IPS DF 6.9 (cell line): ENCODE results near the gene STAB1.

Source experiments
- DNase-seq: peaks from one replicate; pipeline ENCODE4 v3.0.0-alpha.2; 2013; ENCODE audit warnings: low read depth, low spot score
- H3K27ac ChIP-seq: one replicate; pipeline ENCODE4 v1.5.1; 2013; ENCODE audit warnings: low read length, control low read depth
- H3K27me3 ChIP-seq: 2 replicates; pipeline ENCODE4 v1.6.1; 2013; ENCODE audit warnings: mild to moderate bottlenecking, low read length; ENCODE audit not compliant: control insufficient read depth, insufficient read depth
- H3K36me3 ChIP-seq: 2 replicates; pipeline ENCODE4 v1.6.1; 2013; ENCODE audit warnings: low read length; ENCODE audit not compliant: control insufficient read depth, insufficient read depth
- H3K4me1 ChIP-seq: 2 replicates; pipeline ENCODE4 v1.6.1; 2013; ENCODE audit warnings: low read length; ENCODE audit not compliant: control insufficient read depth, insufficient read depth
- H3K4me3 ChIP-seq: 2 replicates; pipeline ENCODE4 v1.5.1; 2013; ENCODE audit warnings: mild to moderate bottlenecking, low read length
- H3K9me3 ChIP-seq: 2 replicates; pipeline ENCODE4 v1.6.1; 2013; ENCODE audit warnings: low read length, inconsistent platforms; ENCODE audit not compliant: control insufficient read depth, insufficient read depth
- WGBS: extraction: QIAGEN DNeasy Blood & Tissue Kit; methylation state at CpG from one replicate; pipeline ENCODE4 v1.1.7; 2013; ENCODE audit warnings: mixed read lengths, missing lambda C conversion rate; ENCODE audit not compliant: insufficient read length, insufficient coverage; 5-methylcytosine and 5-hydroxymethylcytosine counted together

The STAB1 gene

DNA sequence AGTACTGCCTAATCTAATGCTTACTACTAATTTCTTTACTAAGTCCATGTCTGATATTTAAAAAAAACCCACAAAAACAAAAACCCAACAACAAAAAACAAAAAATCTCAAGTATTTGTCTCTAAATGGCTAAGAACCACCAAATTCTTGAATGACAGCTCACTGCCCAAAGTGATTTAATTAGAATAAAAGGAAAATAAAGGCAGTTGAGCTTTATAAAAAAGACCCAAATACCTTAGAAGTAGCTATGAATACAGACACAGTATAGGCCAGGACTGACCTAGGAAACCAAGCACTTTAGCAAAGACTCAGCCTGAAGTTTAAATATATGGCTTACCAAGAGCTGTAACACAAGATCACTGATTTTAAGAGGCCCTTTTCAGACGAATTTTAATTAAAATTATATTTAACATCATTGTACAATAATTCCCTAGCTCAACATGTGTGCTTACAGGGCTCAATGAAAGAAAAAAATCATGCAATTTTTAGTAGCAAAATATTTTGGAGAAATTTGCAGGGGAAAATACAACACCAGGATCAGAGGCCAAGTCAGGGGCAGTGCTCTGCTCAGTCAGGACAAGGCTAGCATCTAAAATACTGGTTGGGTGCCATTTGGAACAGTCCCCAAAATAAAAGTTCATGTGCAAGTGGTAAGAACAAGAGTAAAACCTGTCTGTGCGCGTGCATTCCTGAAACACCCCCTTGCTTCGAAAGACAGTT, 66.0 kb downstream of the STAB1 start:
- H3K36me3 ChIP-seq, result peaks cover 3% of the 10 kb centered on the region; the same call in 1 of the 2 replicates
- H3K27ac ChIP-seq, result no peak overlapping the region
- no peak for DNase-seq
- no peaks in the 10 kb centered on the region for H3K27me3 ChIP-seq
- WGBS, result no CpG with 5 or more reads among the region's 4 CpGs
- no peaks in the 10 kb centered on the region for H3K4me1 ChIP-seq
- no peak overlapping the region for H3K4me3 ChIP-seq
- no peaks in the 10 kb centered on the region for H3K9me3 ChIP-seq

DNA sequence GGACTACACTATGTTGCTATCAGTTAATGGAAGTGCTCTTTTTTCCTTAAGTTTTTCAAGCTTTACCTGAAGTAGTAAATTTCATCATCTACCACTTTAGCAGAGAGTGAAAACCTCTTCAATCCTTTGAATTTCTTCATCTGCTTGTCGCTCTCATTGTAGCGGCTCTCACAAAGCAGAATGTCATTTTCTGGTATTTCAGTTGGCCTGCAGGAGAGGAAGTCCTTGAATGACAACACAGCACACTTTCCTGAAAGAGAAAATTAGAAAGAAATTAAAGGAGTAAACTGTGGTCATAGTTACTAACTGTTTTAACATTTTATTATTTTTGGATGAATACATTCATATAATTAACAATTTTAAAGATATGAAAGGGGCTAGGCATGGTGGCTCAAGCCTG, 68.8 kb downstream of the STAB1 start:
- Histone ChIP-seq H3K4me3 (no peak overlapping the region), H3K4me1 (no peaks in the 10 kb centered on the region), H3K9me3 (no peaks in the 10 kb centered on the region), H3K36me3 (peaks cover 3% of the 10 kb centered on the region; the same call in 1 of the 2 replicates), H3K27ac (no peak overlapping the region), H3K27me3 (no peaks in the 10 kb centered on the region)
- no peak for DNase-seq
- no CpG with 5 or more reads among the region's 2 CpGs for WGBS

DNA sequence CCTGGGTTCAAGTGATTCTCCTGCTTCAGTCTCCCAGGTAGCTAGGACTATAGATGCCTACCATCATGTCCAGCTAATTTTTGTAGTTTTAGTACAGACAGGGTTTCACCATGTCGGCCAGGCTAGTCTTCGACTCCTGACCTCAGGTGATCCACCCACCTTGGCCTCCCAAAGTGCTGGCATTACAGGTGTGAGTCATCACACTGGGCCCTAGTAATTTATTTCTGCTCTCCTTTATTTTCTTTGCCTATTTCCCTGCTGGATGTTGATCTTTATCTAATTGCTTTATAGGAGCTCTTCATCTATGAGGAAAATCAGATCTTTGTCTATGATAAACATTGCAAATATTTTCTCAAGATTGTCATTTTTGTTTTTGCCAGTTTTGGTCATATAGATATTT, 72.9 kb downstream of the STAB1 start:
- no peak for DNase-seq
- no peaks in the 10 kb centered on the region for H3K4me1 ChIP-seq
- no peaks in the 10 kb centered on the region for H3K27me3 ChIP-seq
- no CpG with 5 or more reads among the region's 2 CpGs for WGBS
- no peaks in the 10 kb centered on the region for H3K9me3 ChIP-seq
- H3K36me3 ChIP-seq, result peaks cover 2% of the 10 kb centered on the region; the same call in 1 of the 2 replicates
- no peak overlapping the region for H3K4me3 ChIP-seq
- H3K27ac ChIP-seq, result no peak overlapping the region

DNA sequence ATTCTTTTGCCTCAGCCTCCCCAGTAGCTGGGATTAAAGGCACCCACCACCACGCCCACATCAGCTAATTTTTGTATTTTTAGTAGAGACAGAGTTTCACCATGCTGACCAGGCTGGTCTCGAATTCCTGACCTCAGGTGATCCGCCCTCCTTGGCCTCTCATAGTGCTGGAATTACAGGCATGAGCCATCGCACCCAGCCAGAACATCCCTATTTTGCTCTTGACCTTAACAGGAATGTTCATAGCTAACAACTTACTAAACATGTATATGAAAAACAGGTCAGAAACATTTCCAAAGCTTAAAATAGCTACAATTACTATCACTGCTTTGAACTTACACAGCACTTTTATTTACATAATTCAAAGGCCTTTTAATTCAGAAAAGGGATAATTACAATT, 74.9 kb downstream of the STAB1 start:
- DNase-seq, result no peak
- no peak overlapping the region for H3K4me3 ChIP-seq
- no CpG with 5 or more reads among the region's 4 CpGs for WGBS
- no peaks in the 10 kb centered on the region for H3K9me3 ChIP-seq
- no peaks in the 10 kb centered on the region for H3K4me1 ChIP-seq
- H3K27me3 ChIP-seq, result no peaks in the 10 kb centered on the region
- H3K36me3 ChIP-seq, result no peaks in the 10 kb centered on the region
- no peak overlapping the region for H3K27ac ChIP-seq

DNA sequence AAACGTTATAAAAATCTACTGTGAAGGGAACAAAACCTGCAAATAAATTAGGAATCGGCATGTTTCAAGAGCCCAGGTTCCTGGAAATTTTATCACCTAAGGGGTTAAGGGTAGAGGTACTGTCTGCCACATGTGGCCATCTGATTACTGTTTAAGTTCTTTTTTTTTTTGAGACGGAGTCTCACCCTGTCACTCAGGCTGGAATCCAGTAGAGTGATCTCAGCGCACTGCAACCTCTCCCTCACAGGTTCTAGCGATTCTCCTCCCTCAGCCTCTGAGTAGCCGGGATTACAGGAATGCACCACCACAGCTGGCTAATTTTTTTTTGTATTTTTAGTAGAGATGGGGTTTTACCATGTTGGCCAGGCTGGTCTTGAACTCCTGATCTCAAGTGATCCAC, 77.1 kb downstream of the STAB1 start:
- no peak for DNase-seq
- H3K9me3 ChIP-seq, result no peaks in the 10 kb centered on the region
- H3K27ac ChIP-seq, result no peak overlapping the region
- no peak overlapping the region for H3K4me3 ChIP-seq
- no peaks in the 10 kb centered on the region for H3K4me1 ChIP-seq
- no peaks in the 10 kb centered on the region for H3K36me3 ChIP-seq
- no peaks in the 10 kb centered on the region for H3K27me3 ChIP-seq
- no CpG with 5 or more reads among the region's 6 CpGs for WGBS
